Type B pancreatic cell (in vitro differentiated cells): Measurements from ENCODE around the gene LRIG1. TPM values are rescaled to one million over a fixed set of nuclear protein-coding genes. Genes with fewer than 3 reads are reported as not detected.

Experiments
- DNase-seq: peaks from one replicate; pipeline ENCODE4 v3.0.0; 2021; ENCODE audit warnings: mixed read lengths; ENCODE audit not compliant: unreplicated experiment; ENCODE audit errors: extremely low spot score
- H3K27ac Mint-ChIP-seq: 2 replicates; pipeline ENCODE4 v1.8.0; 2021; ENCODE audit warnings: mild to moderate bottlenecking, mixed read lengths
- H3K27me3 Mint-ChIP-seq: 2 replicates; pipeline ENCODE4 v1.8.0; 2021; ENCODE audit warnings: mixed read lengths
- H3K36me3 Mint-ChIP-seq: 2 replicates; pipeline ENCODE4 v1.8.0; 2021; ENCODE audit warnings: mixed read lengths
- H3K4me1 Mint-ChIP-seq: one replicate; pipeline ENCODE4 v1.8.0; 2021; ENCODE audit warnings: mixed read lengths; ENCODE audit not compliant: unreplicated experiment
- H3K4me3 Mint-ChIP-seq: 2 replicates; pipeline ENCODE4 v1.8.0; 2021; ENCODE audit warnings: mild to moderate bottlenecking, mixed read lengths
- H3K9me3 Mint-ChIP-seq: 2 replicates; pipeline ENCODE4 v1.8.0; 2021; ENCODE audit warnings: mixed read lengths
- CTCF ChIP-seq: fragments of 200-600 bp; sonication (generic); conservative IDR thresholded peaks from 2 replicates; pipeline ENCODE4 v1.5.0; 2021; ENCODE audit warnings: antibody characterized with exemption, mild to moderate bottlenecking
- total RNA-seq: library from RNA; stranded (reverse); gene quantifications from 2 replicates; pipeline ENCODE4 v1.2.1, GENCODE V29; 2021; ENCODE audit warnings: low replicate concordance

LRIG1 gene
- total RNA-seq, 1 donor from 2014 or later = 28.9 TPM

GRCh38 chr3:66386925-66387650 lies 113.7 kb downstream of the LRIG1 start:
- no peaks in the 10 kb centered on the region for H3K27me3 Mint-ChIP-seq
- H3K9me3 Mint-ChIP-seq = no peaks in the 10 kb centered on the region
- H3K27ac Mint-ChIP-seq = no peak overlapping the region
- no peaks in the 10 kb centered on the region for H3K4me1 Mint-ChIP-seq
- peaks cover 60% of the 10 kb centered on the region for H3K36me3 Mint-ChIP-seq
- no peak for TF ChIP-seq CTCF
- H3K4me3 Mint-ChIP-seq = no peak overlapping the region
- no peak for DNase-seq

- no peak for TF ChIP-seq CTCF
- H3K4me3 Mint-ChIP-seq = no peak overlapping the region
- no peaks in the 10 kb centered on the region for H3K9me3 Mint-ChIP-seq
- no peaks in the 10 kb centered on the region for H3K4me1 Mint-ChIP-seq
- H3K27me3 Mint-ChIP-seq = no peaks in the 10 kb centered on the region
- peaks cover 58% of the 10 kb centered on the region for H3K36me3 Mint-ChIP-seq
- H3K27ac Mint-ChIP-seq = no peak overlapping the region
- no peak for DNase-seq
Measured at GRCh38 chr3:66386011-66386924, 114.6 kb downstream of the LRIG1 start.

- Mint-ChIP-seq H3K27me3 (no peaks in the 10 kb centered on the region), H3K4me3 (no peak overlapping the region), H3K27ac (no peak overlapping the region), H3K9me3 (no peaks in the 10 kb centered on the region), H3K4me1 (no peaks in the 10 kb centered on the region), H3K36me3 (peaks cover 64% of the 10 kb centered on the region)
- TF ChIP-seq CTCF = no peak
- DNase-seq = no peak
Measured at GRCh38 chr3:66385066-66385465, 115.8 kb downstream of the LRIG1 start.

GRCh38 chr3:66383998-66384745 lies 116.7 kb downstream of the LRIG1 start:
- DNase-seq = no peak
- no peaks in the 10 kb centered on the region for H3K27me3 Mint-ChIP-seq
- no peaks in the 10 kb centered on the region for H3K4me1 Mint-ChIP-seq
- no peaks in the 10 kb centered on the region for H3K9me3 Mint-ChIP-seq
- no peak overlapping the region for H3K27ac Mint-ChIP-seq
- no peak overlapping the region for H3K4me3 Mint-ChIP-seq
- TF ChIP-seq CTCF = no peak
- H3K36me3 Mint-ChIP-seq = peaks cover 64% of the 10 kb centered on the region

GRCh38 chr3:66383023-66383422 lies 117.8 kb downstream of the LRIG1 start:
- Mint-ChIP-seq H3K36me3 (peaks cover 64% of the 10 kb centered on the region), H3K27ac (no peak overlapping the region), H3K4me3 (no peak overlapping the region), H3K27me3 (no peaks in the 10 kb centered on the region), H3K4me1 (peaks cover 6% of the 10 kb centered on the region), H3K9me3 (no peaks in the 10 kb centered on the region)
- TF ChIP-seq CTCF = no peak
- DNase-seq = no peak
